B cell (primary cell): ENCODE data around the gene GMFB. TPM values are rescaled to one million over a fixed set of nuclear protein-coding genes. Genes with fewer than 3 reads are reported as not detected.

Experiments used
- ATAC-seq: fragments of 200-7000 bp; cut with Tn5 transposase; one replicate; pipeline ENCODE4 v1.10.0; 2021; ENCODE audit warnings: low read depth, mild to moderate bottlenecking, moderate number of reproducible peaks, moderate library complexity
- CTCF ChIA-PET: fragments of 350-600 bp; sonication (Branson Sonifier 250); formaldehyde crosslinking; loops from one replicate; lab custom pipeline; 2021; ENCODE audit warnings: antibody characterized with exemption, inconsistent platforms; lab: Charles Lee
- POLR2A ChIA-PET: fragments of 350-600 bp; sonication (Branson Sonifier 250); formaldehyde crosslinking; loops from one replicate; lab custom pipeline; 2021; ENCODE audit warnings: antibody characterized with exemption; lab: Charles Lee
- DNase-seq: peaks from one replicate; pipeline ENCODE4 v3.0.0; 2013
- H2AFZ ChIP-seq: 2 replicates; pipeline ENCODE4 v1.6.1; 2012; ENCODE audit warnings: mild to moderate bottlenecking, low read depth, low read length; ENCODE audit not compliant: insufficient read depth, poor library complexity, severe bottlenecking
- H3K27ac ChIP-seq, 2 donors: 1 replicate in 1 of 2; 2 replicates in 1 of 2; pipeline ENCODE4 v1.5.1; 2012 to 2013; ENCODE audit warnings: low read length in 2 of 2, mild to moderate bottlenecking in 2 of 2, moderate library complexity in 1 of 2
- H3K27me3 ChIP-seq, 4 experiments: fragments of 200-600 bp in 1 of 4; sonication (generic) in 1 of 4; replicated peaks in 1 of 4; 1 replicate in 2 of 4; 2 replicates in 2 of 4; pipeline versions ENCODE4 v1.6.1 to v1.7.0; 2013 to 2016; ENCODE audit warnings: low read length in 3 of 4, mild to moderate bottlenecking in 2 of 4, mixed read lengths in 1 of 4, moderate library complexity in 1 of 4; ENCODE audit not compliant: insufficient read depth in 4 of 4, control insufficient read depth in 3 of 4; ENCODE audit errors: control extremely low read depth in 1 of 4
- H3K36me3 ChIP-seq, 2 experiments: replicated peaks in 1 of 2; 1 replicate in 1 of 2; 2 replicates in 1 of 2; pipeline versions ENCODE4 v1.6.1 to v1.7.1; 2013; ENCODE audit warnings: low read length in 1 of 2; ENCODE audit not compliant: insufficient read depth in 2 of 2, control insufficient read depth in 1 of 2; ENCODE audit errors: control extremely low read depth in 1 of 2, extremely low read depth in 1 of 2
- H3K4me1 ChIP-seq, 2 donors: fragments of 200-600 bp in 1 of 2; sonication (generic) in 1 of 2; 1 replicate in 1 of 2; 2 replicates in 1 of 2; pipeline versions ENCODE4 v1.5.1 to v1.6.1; 2013 to 2017; ENCODE audit warnings: low read length in 2 of 2; ENCODE audit not compliant: control insufficient read depth in 2 of 2, insufficient read depth in 2 of 2
- H3K4me2 ChIP-seq: replicated peaks from 2 replicates; pipeline ENCODE3; 2012; ENCODE audit warnings: mild to moderate bottlenecking, low read depth, low read length; ENCODE audit not compliant: poor library complexity, severe bottlenecking
- H3K4me3 ChIP-seq, 5 experiments: fragments of 200-600 bp in 1 of 5; sonication (generic) in 1 of 5; 1 replicate in 3 of 5; 2 replicates in 2 of 5; pipeline versions ENCODE4 v1.5.1 to v1.7.0; 2011 to 2016; ENCODE audit warnings: low read length in 4 of 5, mild to moderate bottlenecking in 4 of 5, low read depth in 2 of 5, control low read depth in 1 of 5, moderate library complexity in 1 of 5; ENCODE audit not compliant: insufficient read depth in 1 of 5; ENCODE audit errors: control extremely low read depth in 1 of 5, extremely low read depth in 1 of 5
- H3K79me2 ChIP-seq: fragments of 200-600 bp; sonication (generic); one replicate; pipeline ENCODE4 v1.6.0; 2016; ENCODE audit warnings: low read length; ENCODE audit not compliant: control insufficient read depth, insufficient read depth
- H3K9ac ChIP-seq: fragments of 200-600 bp; sonication (generic); 2 replicates; pipeline ENCODE4 v1.6.1; 2017; ENCODE audit warnings: mild to moderate bottlenecking, low read length, moderate library complexity
- H3K9me3 ChIP-seq, 3 donors: one replicate each; pipeline versions ENCODE4 v1.6.1 to v1.7.1; 2013; ENCODE audit warnings: low read length in 2 of 3; ENCODE audit not compliant: control insufficient read depth in 2 of 3, insufficient read depth in 1 of 3; ENCODE audit errors: control extremely low read depth in 1 of 3
- H4K20me1 ChIP-seq: 2 replicates; pipeline ENCODE4 v1.6.0; 2012; ENCODE audit warnings: mild to moderate bottlenecking, low read length; ENCODE audit not compliant: insufficient read depth, control insufficient read depth, poor library complexity, severe bottlenecking
- H3K27ac Mint-ChIP-seq: one replicate; pipeline ENCODE4 v1.8.0; 2021; ENCODE audit warnings: mixed read lengths
- H3K27me3 Mint-ChIP-seq: one replicate; pipeline ENCODE4 v1.8.0; 2021; ENCODE audit warnings: mixed read lengths
- H3K4me1 Mint-ChIP-seq: one replicate; pipeline ENCODE4 v1.8.0; 2021; ENCODE audit warnings: mixed read lengths
- H3K4me3 Mint-ChIP-seq: one replicate; pipeline ENCODE4 v1.8.0; 2021; ENCODE audit warnings: mixed read lengths
- H3K9me3 Mint-ChIP-seq: one replicate; pipeline ENCODE4 v1.8.0; 2022; ENCODE audit warnings: mixed read lengths; ENCODE audit not compliant: insufficient read depth
- EZH2 ChIP-seq: IDR thresholded peaks from 2 replicates; pipeline ENCODE4 v1.6.1; 2012; ENCODE audit warnings: borderline replicate concordance, low read depth, mild to moderate bottlenecking, moderate library complexity, low read length; ENCODE audit not compliant: insufficient read depth, poor library complexity, severe bottlenecking
- WGBS: methylation state at CpG from one replicate; pipeline ENCODE4 v1.1.5; 2013; ENCODE audit warnings: missing lambda C conversion rate; ENCODE audit not compliant: insufficient coverage; 5-methylcytosine and 5-hydroxymethylcytosine counted together
- intact Hi-C: fragments of 100-400 bp; cut with micrococcal nuclease; formaldehyde crosslinking; loops from one replicate; pipeline ENCODE4 v1.10.0; 2022
- polyA plus RNA-seq: library from polyadenylated mRNA; depleted of rRNA; stranded (reverse); fragments of >200 nt; gene quantifications from 2 replicates; pipeline ENCODE4 v1.2.3, GENCODE V29; 2012
- total RNA-seq, 2 donors: library from RNA; stranded (reverse); fragments of 120-200 nt in 1 of 2; gene quantifications; 1 replicate in 1 of 2; 2 replicates in 1 of 2; pipeline versions ENCODE4 v1.2.3 to v1.2.4, GENCODE V29; 2013 to 2022
- TF ChIP-seq, protein P1 (sequence below): fragments of 200-600 bp; IDR thresholded peaks from one replicate; pipeline ENCODE4 v1.8.0; 2022; ENCODE audit warnings: antibody characterized with exemption, mild to moderate bottlenecking

Gene GMFB
- total and polyA plus RNA-seq, 2 donors (not counting 1 experiment from before 2014, with no cell fraction given) = 13.6 to 49.8 TPM

GRCh38 chr14:54471641-54472040 lies 17.1 kb downstream of the GMFB start:
- Mint-ChIP-seq H3K9me3 (peaks cover 7% of the 10 kb centered on the region), H3K4me1 (peaks cover 8% of the 10 kb centered on the region), H3K27me3 (no peaks in the 10 kb centered on the region), H3K4me3 (no peak overlapping the region), H3K27ac (no peak overlapping the region)
- POLR2A ChIA-PET = no interaction called here
- H3K9ac ChIP-seq = no peak overlapping the region
- H4K20me1 ChIP-seq = no peaks in the 10 kb centered on the region
- peaks cover 0 to 10% (median 0%) of the 10 kb centered on the region in 3 donors for H3K9me3 ChIP-seq
- H3K4me1 ChIP-seq = no peaks in the 10 kb centered on the region
- no peak overlapping the region for H3K4me3 ChIP-seq
- CTCF ChIA-PET = no interaction called here
- H3K79me2 ChIP-seq = no peaks in the 10 kb centered on the region
- no peak for DNase-seq
- WGBS = 96% methylated on average over 4 of the region's 4 CpGs
- intact Hi-C loops = no loop called here
- H3K4me2 ChIP-seq = no peak overlapping the region
- TF ChIP-seq EZH2 = no peak
- TF ChIP-seq, protein P1, sequence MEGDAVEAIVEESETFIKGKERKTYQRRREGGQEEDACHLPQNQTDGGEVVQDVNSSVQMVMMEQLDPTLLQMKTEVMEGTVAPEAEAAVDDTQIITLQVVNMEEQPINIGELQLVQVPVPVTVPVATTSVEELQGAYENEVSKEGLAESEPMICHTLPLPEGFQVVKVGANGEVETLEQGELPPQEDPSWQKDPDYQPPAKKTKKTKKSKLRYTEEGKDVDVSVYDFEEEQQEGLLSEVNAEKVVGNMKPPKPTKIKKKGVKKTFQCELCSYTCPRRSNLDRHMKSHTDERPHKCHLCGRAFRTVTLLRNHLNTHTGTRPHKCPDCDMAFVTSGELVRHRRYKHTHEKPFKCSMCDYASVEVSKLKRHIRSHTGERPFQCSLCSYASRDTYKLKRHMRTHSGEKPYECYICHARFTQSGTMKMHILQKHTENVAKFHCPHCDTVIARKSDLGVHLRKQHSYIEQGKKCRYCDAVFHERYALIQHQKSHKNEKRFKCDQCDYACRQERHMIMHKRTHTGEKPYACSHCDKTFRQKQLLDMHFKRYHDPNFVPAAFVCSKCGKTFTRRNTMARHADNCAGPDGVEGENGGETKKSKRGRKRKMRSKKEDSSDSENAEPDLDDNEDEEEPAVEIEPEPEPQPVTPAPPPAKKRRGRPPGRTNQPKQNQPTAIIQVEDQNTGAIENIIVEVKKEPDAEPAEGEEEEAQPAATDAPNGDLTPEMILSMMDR = no peak
- no peak for ATAC-seq
- H3K36me3 ChIP-seq = peaks cover 0 to 10% of the 10 kb centered on the region in 2 experiments
- H2AFZ ChIP-seq = no peak overlapping the region
- no peaks in the 10 kb centered on the region for H3K27me3 ChIP-seq
- no peak overlapping the region for H3K27ac ChIP-seq

DNA sequence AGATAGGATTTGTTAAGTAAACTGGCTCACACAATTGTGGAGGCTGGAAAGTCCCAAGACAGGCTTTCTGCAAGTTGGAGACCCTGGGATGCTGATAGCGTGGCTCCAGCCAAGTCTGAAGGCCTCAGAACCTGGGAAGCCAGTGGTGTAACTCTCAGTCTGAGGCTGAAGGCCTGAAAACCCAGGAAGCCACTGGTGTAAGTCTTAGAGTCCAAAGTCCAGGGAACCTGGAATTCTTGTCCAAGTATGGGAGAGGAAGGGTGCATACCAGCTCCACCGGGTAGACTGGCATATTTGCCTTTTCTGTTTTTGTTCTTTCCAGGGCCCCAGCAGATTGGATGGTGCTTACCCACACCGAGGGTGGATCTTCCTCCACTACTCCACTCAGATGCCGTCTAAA lies 18.1 kb downstream of the GMFB start:
- TF ChIP-seq, protein P1 = no peak
- TF ChIP-seq EZH2 = no peak
- peaks cover 7% of the 10 kb centered on the region for H3K9me3 Mint-ChIP-seq
- intact Hi-C loops = no loop called here
- Histone ChIP-seq H3K9ac (no peak overlapping the region), H3K79me2 (no peaks in the 10 kb centered on the region), H3K4me3 (no peak overlapping the region), H3K27me3 (no peaks in the 10 kb centered on the region), H2AFZ (no peak overlapping the region), H3K27ac (no peak overlapping the region), H3K36me3 (peaks cover 0 to 10% of the 10 kb centered on the region in 2 experiments), H3K9me3 (peaks cover 0 to 10% (median 0%) of the 10 kb centered on the region in 3 donors), H4K20me1 (no peaks in the 10 kb centered on the region), H3K4me2 (no peak overlapping the region), H3K4me1 (no peaks in the 10 kb centered on the region)
- CTCF ChIA-PET = no interaction called here
- H3K27me3 Mint-ChIP-seq = no peaks in the 10 kb centered on the region
- ATAC-seq = no peak
- 100% methylated on average over 1 of the region's 4 CpGs for WGBS
- no peak for DNase-seq
- POLR2A ChIA-PET = no interaction called here
- H3K27ac Mint-ChIP-seq = no peak overlapping the region
- no peak overlapping the region for H3K4me3 Mint-ChIP-seq
- H3K4me1 Mint-ChIP-seq = peaks cover 2% of the 10 kb centered on the region
